Retinal pigment epithelial cell (primary cell): Measurements from ENCODE around the gene LYPLAL1.

Experiments
- DNase-seq: peaks from one replicate; pipeline ENCODE4 v3.0.0-alpha.2; 2010; ENCODE audit warnings: low read depth
- H3K4me3 ChIP-seq: 2 replicates; pipeline ENCODE4 v1.5.1; 2011; ENCODE audit warnings: mild to moderate bottlenecking, low read length, control low read depth, moderate library complexity
- CTCF ChIP-seq: conservative IDR thresholded peaks from 2 replicates; pipeline ENCODE4 v1.5.1; 2011; ENCODE audit warnings: low read depth, low read length, control low read depth, inconsistent platforms

Gene LYPLAL1

GRCh38 chr1:219161371-219161770 lies 12.3 kb upstream of the LYPLAL1 start:
- no peak overlapping the region for H3K4me3 ChIP-seq
- no peak for TF ChIP-seq CTCF
- DNase-seq = no peak

GRCh38 chr1:219163401-219163954 lies 10.2 kb upstream of the LYPLAL1 start:
- no peak for DNase-seq

GRCh38 chr1:219171192-219171935 lies 2.3 kb upstream of the LYPLAL1 start:
- no peak for DNase-seq
- H3K4me3 ChIP-seq = no peak overlapping the region
- no peak for TF ChIP-seq CTCF

More at GRCh38 chr1:219163401-219163954, 10.2 kb upstream of the LYPLAL1 start:
- no peak for TF ChIP-seq CTCF
- no peak overlapping the region for H3K4me3 ChIP-seq

- DNase-seq = no peak
- no peak overlapping the region for H3K4me3 ChIP-seq
- TF ChIP-seq CTCF = no peak
Observed at GRCh38 chr1:219172821-219173220, 857 bp upstream of the LYPLAL1 start.

GRCh38 chr1:219173434-219173757 lies 282 bp upstream of the LYPLAL1 start:
- peak overlapping the region; percentile 80 for H3K4me3 ChIP-seq
- DNase-seq = no peak

GRCh38 chr1:219174460-219175211 lies 958 bp downstream of the LYPLAL1 start:
- peak overlapping the region; percentile 80 for H3K4me3 ChIP-seq
- peak; percentile 96 for DNase-seq
- TF ChIP-seq CTCF = no peak

More at GRCh38 chr1:219173434-219173757, 282 bp upstream of the LYPLAL1 start:
- TF ChIP-seq CTCF = no peak
